DMS 273 (cell line): ENCODE results near the gene DDB1.

ENCODE experiments used
- DNase-seq: peaks from one replicate; lab custom pipeline; 2025; ENCODE audit not compliant: unreplicated experiment; lab: John Stamatoyannopoulos, UW

The DDB1 gene

DNA sequence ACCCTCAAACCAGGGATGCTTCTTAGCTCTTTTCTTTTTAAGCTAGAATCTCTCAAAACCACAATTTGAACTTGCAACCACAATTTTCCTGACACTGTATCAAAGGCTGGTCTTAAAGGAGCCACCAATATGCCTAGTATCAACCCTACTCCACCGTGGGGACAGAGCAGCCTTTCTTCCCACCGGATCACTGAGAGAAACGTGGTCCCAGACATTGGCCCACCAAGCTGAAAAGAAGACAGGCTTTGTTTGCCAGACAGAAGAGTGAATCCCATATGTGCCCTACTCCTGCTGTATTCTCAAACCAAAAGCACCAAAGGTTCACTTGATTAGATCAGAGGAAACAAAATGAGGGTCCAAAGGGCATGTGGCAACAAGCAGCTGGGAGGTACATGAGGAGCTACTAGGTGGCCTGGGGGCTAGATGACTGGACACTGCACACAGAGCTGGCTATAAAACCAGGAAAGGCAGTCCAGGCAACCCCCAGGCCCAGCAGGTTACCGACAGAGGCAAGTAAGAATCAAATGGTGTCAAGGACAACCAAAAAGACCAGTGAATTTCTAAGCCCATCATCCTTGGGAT is 34.2 kb downstream of the DDB1 start:
- no peak for DNase-seq

DNA sequence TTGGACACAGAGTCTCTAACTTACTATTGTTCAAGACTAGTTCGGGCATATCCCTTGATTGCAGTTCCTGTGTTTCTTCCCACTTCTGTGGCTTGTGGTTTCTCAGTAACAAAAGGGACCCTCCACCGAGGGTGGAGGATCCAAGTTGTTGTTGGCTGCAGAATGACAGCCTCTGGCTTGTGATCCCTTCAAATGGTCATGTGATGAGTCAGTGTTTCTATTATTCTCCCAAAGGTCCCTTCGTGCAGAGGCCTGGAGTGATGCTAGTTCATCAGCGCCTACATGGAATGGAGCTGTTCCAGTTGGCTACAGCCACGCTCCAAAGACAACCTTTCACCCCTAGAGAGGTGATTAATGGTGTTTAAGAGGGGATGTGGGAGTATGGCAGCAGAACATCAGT is 35.2 kb downstream of the DDB1 start:
- DNase-seq = no peak

DNA sequence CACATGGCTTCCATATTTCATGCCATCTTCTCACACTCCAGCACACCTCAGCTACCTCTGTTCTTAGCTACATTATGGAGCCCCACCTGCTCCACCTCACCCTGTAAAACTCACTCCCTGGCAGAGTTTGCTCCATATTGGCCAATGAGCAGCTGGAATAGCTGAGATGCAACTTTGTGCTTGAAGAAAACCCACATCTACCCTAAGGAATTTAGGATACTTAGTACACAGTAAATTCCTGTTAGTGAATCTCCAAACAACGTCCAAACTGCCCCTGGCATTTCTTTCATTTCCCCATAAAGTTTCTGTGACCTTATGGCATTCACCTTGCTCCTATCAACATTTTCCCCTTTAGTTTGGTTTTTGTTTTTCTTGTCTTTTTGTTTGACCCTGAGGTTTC is 35.6 kb downstream of the DDB1 start:
- no peak for DNase-seq

DNA sequence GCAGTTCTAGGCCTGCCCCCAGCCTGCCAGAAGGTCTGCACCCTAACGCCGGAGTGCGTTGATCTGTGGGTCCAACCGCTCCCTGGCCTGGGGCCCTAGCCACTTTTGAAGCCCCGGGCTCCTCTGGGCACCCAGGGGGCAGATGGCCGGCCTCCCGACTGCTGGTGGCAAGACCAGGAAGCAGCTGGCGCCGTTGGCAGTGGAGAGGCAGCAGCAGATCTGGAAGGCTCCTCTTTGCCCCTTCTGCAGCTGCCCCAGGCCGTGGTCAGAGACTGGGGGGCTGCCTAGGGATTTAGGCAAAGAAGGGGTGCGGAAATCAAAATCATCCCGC is 37.3 kb downstream of the DDB1 start:
- DNase-seq = peak; percentile 83

DNA sequence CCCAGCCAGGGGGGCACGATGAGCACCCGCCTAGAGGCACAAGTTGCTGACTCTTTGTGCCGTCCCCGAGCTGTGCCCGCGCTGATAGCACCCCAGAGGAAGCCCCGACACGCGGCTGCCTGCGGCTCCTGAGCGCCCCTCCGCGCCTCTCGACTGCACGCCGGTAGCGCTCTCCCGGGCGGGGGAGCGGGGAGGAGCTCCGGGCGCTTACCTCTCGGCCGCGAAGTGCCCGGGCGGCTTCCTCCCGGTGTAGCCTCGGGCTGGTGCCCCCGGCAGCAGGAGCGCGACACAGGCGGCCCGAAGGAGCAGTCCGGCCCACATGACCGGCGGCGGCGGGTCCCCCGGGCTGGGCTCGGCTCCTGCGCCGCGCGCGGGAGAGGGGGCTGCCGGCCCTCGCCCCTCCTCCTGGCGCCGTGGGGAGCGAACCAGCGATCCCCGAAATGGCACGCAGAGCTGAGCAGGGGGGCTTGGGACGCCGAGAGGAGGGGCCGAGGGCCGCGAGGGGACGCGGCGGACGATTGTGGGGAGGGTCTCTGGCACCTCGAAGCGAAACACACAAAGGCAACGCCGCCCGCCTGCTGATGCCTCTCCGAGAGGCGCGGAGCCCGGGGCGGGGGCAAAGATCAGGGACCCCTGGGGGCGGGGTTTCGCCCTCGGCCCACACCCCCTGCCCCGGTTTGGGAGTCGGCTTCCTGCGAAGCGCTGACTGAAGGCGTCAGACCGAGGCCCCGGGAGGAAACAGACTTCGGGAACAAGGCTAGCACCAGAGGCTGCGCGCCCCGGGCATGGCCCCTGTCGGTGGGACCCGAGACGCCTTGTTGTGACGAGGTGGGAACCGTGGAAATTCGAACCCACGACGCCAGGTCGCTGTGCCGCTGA is 37.9 kb downstream of the DDB1 start, which contains the start of gene VWCE:
VWCE (minus strand) TSS at position 600 of the 879 bp plus-strand sequence; CDS start at position 321, 279 bp downstream.
- DNase-seq = peak; percentile 88

DNA sequence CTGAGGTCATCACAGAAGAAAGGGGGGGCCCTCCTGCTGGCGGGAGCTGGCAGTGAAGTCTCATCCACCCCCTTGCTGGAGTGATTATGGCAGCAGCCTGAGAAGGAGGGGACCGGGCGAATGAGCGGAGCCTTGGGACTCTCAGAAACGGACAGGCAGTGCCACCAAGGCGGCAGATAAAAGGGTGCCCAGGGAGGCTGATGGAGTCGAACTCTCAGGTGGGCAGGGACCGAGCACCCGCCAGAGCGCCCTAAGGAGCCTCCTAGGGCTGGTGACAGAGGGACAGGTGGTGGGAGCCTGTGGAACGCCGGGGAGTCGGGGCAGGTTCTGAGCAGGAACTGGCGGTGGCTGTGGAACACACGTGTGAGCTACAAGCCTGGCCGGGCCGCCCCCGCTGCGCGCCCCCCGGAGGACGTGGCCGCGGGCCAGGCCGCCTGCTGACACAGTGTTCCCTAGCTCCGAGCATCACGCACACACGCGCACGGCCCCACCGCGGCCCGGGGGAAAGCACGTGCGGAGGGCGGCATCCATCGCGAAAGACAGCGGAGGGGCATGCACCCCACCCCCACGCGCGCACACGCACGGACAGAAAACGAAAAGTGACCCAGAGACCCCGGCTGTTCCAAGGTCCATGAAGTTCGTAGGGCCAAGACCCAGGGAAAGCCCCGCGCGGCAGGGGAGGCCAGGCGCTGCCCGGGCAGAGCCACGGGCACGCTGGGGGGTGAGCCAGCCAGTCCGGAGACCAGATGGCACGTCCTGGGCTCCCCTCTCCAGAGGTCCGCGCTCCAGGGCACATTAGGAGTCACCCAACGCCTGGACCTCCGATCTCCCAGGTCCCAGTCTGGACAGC is 38.8 kb downstream of the DDB1 start:
- DNase-seq = peak; percentile 84

DNA sequence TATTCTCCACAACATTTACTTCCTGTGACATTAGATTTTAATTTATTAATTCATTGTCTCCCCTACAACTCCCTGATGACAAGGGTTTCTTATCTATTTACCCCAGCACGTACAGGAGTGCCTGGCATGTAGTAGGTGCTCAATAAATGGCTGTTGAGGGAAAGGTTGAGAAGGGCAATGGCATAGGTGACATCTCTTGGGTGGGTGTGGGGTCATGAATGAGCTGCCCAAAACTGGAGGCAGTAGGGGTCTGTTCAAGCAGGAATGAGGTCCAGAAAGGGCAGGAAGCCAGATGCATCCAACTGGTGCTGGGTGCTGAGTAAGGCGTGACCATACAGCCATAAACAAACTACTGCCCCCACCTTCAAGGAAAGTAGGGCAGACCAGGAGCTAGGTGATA is 40.5 kb downstream of the DDB1 start:
- no peak for DNase-seq

DNA sequence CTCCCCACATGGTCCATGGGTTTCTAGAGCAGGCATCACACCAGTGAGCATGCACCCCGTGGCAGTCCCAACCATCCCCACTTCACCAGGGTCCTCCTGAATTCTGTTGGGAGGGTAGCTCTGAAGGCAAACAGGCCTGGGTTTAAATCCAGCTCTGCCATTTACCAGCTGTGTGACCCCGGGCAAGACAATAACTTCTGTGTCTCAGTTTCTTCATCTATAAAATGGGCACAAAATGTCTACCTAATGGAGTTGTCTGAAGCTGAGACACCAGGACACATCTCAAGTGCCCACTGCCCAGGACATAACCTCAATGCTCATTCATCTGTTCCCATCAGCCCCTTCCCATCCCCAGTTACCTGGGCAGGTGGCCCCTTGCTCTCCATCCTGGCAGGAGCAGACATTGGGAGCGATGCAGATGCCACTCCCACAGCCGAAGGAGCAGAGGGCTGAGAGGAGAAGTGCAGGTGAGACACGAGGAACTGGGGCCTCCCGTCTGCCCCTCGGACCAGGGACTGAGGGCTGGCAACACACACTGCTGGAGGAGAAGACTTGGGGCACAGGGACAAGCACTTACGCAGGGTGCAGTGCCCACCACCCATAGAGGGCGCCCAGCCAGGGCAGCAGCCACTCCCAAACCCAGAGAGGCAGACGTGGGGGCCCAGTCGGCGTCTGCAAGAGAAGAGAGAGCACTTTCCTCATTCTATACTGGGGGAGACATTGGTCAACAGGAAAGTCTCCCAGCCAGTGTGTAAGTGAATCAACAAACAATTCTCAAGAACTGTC is 41.8 kb downstream of the DDB1 start:
- no peak for DNase-seq

DNA sequence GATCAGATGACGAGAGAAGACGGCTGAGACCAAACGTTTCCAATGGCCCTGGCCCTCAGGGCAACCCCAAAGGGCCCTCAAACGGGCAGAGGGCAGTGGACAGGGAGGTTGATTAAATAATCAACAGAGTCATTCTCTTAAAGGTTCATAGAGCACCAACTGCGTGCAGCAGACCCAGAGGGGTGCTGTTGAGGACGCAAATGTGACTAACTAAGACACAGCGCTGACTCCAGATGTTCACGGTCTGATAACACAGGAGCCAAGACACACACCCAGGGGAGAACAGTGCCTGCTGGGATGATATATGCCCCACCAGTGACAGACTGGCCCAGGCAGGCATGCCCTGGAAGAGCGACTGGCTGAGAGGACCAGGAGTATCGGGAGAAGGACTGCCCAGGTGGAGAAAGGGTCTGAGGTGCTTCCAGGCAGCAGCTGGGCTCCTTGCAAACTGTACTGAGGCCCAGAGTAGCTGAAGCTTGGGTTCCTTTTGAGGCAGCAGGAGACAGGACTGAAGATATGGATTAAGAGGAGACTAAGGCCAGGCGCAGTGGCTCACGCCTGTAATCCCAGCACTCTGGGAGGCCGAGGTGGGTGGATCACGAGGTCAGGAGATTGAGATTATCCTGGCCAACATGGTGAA is 45.4 kb downstream of the DDB1 start:
- no peak for DNase-seq

DNA sequence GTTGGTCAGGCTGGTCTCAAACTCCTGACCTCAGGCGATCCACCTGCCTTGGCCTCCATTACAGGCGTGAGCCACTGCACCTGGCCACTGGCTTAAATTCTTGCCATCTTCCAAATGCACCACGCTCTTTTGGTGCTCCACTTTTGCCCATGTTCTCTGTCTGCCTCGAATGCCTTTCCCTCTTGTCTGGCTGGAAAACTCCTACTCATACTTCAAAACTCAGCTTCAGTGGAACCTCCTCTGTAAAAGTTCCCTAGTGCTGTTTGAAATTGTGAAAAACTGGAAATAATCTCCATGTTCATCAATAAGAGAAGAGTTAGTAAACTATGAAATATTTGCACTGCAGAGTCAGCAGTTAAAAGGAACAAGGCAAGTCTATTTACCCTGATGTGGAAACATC is 49.3 kb downstream of the DDB1 start:
- no peak for DNase-seq

DNA sequence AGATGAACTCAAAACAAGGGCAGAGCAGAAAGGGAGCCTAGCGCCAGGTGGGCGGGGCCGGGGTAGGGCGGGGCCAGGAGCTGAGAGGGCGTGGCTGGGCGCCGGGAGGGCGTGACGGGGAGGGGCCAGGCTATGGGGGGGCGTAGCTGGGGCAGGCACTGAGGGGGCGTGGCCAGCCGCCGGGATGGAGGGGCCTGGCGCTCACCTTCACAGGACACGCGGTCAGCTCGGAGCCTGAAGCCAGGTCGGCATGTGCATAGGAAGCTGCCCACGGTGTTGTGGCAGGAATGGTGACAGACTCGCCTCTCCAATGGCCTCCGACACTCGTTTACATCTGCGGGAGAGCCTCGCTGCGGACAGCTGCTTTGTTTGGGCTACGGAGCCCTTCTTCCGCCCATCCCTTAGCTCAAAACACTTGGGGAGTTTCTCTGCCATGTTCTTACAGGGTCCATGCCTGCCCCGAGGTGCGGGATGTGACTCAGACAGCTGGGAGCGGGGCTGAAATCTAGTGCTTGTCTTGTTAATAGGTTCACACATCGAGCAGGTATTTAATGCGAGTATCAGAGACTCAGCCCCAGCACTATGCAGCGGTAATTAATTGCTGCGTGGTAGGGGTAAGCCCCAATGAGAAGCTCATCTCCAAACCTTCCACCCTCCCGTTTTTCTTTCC is 51.2 kb downstream of the DDB1 start:
- no peak for DNase-seq

DNA sequence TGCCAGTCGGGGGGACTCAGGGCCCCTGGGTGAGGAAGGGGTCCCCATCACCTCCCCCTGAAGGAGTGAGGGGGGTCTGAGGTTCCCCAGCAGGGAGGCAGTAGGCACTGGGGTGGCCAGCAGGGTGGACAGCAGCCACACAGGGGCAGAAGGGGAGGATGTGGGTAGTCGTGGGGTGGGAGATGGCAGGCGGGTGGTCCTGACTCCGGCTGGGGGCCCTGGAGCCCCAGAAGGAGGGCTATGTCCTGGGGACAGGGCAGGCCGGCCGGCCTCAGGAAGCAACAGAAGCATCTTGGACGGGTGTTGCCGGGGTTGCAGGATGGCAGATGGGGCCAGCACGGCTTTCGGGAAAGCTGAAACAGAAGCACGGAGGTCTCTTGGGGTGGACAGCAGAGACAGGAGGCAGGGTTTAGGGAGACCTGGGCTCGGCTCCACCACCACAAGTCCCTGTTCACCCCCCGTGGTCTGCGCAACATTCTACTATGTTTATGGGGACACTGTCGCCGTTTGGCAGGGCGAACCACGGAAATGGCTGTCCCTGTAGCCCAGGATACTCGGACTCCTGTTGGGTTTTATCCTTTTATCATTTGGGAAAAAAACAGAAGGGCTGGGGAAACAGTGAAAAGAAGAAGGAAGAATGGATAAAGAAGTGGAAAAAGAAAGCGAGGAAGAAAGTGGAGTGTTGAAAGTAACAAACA is 51.9 kb downstream of the DDB1 start:
- DNase-seq = no peak

DNA sequence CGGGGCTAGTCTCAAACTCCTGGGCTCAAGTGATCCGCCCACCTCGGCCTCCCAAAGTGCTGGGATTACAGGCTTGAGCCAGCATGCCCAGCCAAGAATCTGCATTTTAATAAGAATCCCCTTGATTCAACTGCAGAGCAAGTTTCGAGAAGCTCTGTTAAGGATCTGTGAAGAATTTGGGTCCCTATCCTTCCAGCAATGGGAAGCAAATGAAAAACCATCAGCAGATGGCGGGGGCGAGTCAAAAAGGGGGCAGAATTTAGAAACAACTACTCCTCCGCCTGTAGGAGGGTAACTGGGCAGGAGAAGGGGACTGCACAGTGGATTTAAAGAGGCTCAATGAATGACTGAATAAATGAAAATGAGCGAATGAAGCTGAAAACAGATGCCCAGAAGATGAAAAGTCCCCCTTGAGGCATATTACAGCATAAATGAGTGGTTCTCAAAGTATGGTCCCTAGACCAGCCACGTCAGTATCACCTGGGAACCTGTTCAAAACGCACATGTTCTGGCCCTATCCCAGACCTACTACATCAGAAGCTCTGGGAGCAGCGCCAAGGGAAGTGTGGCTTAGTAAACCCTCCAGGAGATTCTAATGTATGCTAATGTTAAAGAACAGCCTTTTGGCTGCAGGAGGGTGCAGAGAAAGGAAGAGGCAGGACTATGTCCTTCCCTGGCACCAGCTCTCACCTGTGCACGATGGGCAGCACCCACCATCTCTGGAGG is 52.8 kb downstream of the DDB1 start:
- DNase-seq = peak; percentile 68

DNA sequence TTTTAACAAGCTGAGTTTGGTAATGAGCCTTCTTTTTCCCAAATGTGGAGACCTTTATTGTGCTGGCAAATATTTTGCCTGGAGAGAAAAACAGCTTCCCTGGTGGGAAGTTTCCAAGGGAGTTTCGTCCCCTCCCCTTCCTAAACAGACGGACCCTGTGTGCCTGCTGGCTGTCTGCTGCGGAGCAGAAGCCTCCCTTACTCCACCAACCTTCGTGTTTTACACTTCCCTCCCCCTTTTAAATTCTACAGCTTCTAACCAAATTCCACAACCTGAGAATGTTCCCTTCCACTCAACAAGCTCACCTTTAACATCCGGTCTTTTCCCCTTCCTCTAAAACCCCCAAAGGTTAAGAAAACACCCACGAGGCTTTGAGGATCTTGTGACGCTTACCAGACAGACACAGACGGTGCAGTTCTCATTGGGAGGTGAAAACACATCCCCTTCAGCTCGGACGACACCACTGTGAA is 54.9 kb downstream of the DDB1 start:
- DNase-seq = no peak

DNA sequence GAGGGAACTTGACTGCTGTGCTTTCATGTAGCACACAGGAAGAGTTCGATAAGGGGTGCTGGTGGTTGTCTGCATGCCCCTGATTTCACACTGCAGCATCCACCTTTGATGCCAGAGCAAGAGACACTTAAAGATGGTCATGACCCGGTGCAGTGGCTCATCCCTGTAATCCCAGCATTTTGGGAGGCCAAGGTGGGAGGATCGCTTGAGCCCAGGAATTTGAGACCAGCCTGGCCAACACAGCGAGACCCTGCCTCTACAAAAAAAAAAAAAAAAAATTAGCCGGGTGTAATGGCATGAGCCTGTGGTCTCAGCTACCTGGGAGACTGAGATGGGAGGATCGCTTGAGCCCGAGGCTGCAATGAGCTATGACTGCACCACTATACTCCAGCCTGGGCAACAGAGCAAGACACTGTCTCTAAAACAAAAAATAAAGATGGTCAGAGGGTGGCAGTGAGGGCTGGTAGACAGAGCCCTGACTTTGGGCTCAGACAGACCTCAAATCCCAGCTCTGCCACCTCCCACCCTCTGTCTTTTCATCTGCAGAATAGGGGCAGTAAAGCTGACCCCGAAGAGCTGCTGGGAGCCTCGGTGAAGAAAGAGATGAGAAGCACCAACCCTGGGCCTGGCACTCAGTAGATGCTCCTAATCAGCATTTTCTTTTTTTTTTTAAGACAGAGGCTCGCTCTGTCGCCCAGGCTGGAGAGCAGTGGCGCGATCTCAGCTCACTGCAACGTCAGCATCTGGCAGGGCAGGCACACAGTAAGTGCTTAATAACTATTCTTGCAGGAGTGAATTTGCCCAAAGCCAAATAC is 55.5 kb downstream of the DDB1 start:
- DNase-seq = no peak

DNA sequence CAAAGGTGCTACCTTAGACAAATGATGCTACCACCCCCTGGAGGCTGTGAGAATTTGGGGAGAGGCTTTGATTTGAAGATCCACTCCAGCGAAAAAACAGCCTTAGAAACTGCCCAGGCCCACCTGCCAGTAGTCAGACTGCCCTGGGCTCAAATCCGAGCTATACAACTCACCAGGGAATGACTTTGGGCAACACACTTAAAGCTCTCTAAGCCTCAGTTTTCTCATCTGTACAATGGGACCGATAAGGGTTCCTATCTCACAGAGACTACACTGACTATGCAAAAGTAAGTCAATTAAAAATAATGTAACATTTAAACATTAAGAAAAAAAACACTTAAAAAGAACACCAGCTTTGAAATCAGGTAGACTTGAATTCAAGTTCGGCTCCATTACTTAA is 57.7 kb downstream of the DDB1 start:
- no peak for DNase-seq

DNA sequence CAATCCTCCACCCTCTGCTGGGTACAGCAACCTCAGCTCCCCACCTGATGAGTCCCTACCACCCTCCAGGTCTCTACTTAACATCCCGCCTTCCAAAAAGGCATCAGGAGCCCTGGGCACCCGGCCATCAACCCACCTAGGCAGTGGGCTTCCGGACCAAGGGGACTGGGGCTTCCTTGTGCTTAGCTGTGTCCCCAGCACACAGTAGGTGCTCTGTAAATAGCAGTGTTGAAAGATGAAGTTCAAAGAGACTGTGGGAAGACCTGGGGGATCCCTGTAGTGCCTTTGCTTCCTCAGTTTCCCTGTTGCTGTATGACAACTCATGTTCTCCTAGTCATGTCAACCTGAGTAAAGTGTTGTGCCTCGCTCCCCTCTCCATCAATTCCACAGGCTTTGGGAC is 58.8 kb downstream of the DDB1 start:
- no peak for DNase-seq
